Measurements from ENCODE around the gene BOD1.

Gene BOD1

GRCh38 chr5:173575985-173576384, 40.5 kb downstream of the BOD1 start:
- DNase-seq = no peak

GRCh38 chr5:173574983-173575382, 41.5 kb downstream of the BOD1 start:
- DNase-seq = no peak

GRCh38 chr5:173573126-173573960, 43.1 kb downstream of the BOD1 start:
- peak; percentile 55 for DNase-seq

- no peak for DNase-seq
Observed at GRCh38 chr5:173572431-173573125, 43.9 kb downstream of the BOD1 start.

GRCh38 chr5:173570321-173571090, 45.9 kb downstream of the BOD1 start:
- no peak for DNase-seq

GRCh38 chr5:173568703-173569102, 47.7 kb downstream of the BOD1 start:
- no peak for DNase-seq

- no peak for DNase-seq
Observed at GRCh38 chr5:173568128-173568527, 48.3 kb downstream of the BOD1 start.

- DNase-seq = no peak
Observed at GRCh38 chr5:173567548-173567947, 48.9 kb downstream of the BOD1 start.

- DNase-seq = no peak
Observed at GRCh38 chr5:173565491-173566072, 50.9 kb downstream of the BOD1 start.

GRCh38 chr5:173564106-173564505, 52.3 kb downstream of the BOD1 start:
- no peak for DNase-seq

GRCh38 chr5:173563246-173563645, 53.2 kb downstream of the BOD1 start:
- DNase-seq = no peak

GRCh38 chr5:173562451-173562850, 54.0 kb downstream of the BOD1 start:
- no peak for DNase-seq
